Fibroblast of the aortic adventitia (primary cell): Measurements from ENCODE around the gene HOXA4. TPM values are rescaled to one million over a fixed set of nuclear protein-coding genes. Genes with fewer than 3 reads are reported as not detected.

Experiments used
- DNase-seq: peaks from one replicate; pipeline ENCODE4 v3.0.0-alpha.2; 2010; ENCODE audit warnings: low read depth
- H3K4me3 ChIP-seq: 2 replicates; pipeline ENCODE4 v1.5.1; 2011; ENCODE audit warnings: low read depth, mild to moderate bottlenecking, control low read depth, low read length, moderate library complexity
- total RNA-seq: library from RNA; depleted of rRNA; stranded (reverse); fragments of >200 nt; gene quantifications from 2 replicates; pipeline ENCODE4 v1.2.3, GENCODE V29; 2012; ENCODE audit warnings: low replicate concordance
- TF ChIP-seq, protein P1 (sequence below): IDR thresholded peaks from 2 replicates; pipeline ENCODE4 v1.5.1; 2011; ENCODE audit warnings: mild to moderate bottlenecking, low read length, control low read depth, inconsistent platforms; ENCODE audit not compliant: insufficient read depth

Gene HOXA4
- total RNA-seq, 1 donor = 0.99 TPM

DNA sequence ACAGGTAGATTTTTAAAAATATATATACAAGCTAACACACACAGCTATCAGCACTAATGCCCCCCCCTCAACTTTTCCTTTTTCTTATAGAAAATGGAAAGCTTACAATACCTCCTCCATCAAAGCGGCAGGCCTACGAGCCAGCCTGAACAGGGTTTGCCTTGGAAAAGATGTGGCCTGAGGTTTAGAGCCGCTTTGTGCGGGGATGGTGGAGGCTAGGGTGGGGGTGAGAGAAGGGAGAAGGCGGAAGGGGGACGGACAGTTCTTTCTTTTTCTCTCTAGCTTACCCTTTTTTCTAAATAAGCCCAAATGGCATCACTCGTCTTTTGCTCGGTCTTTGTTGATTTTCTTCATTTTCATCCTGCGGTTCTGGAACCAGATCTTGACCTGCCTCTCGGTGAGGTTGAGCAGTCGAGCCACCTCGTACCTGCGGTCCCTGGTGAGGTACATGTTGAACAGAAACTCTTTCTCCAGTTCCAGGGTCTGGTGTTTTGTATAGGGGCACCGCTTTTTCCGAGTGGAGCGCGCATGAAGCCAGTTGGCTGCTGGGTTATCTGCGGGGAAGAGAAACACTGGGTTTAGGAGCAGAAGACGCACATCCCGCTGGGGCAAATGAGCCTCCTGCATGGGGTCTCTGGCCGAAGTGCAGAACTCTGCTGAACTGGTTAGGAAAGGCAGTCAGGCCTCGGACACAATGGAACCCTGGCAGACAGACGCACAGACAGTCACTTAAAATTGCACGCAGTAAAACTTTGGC lies 32.9 kb upstream of the HOXA4 start:
- H3K4me3 ChIP-seq = no peak overlapping the region
- no peak for DNase-seq
- TF ChIP-seq, protein P1, sequence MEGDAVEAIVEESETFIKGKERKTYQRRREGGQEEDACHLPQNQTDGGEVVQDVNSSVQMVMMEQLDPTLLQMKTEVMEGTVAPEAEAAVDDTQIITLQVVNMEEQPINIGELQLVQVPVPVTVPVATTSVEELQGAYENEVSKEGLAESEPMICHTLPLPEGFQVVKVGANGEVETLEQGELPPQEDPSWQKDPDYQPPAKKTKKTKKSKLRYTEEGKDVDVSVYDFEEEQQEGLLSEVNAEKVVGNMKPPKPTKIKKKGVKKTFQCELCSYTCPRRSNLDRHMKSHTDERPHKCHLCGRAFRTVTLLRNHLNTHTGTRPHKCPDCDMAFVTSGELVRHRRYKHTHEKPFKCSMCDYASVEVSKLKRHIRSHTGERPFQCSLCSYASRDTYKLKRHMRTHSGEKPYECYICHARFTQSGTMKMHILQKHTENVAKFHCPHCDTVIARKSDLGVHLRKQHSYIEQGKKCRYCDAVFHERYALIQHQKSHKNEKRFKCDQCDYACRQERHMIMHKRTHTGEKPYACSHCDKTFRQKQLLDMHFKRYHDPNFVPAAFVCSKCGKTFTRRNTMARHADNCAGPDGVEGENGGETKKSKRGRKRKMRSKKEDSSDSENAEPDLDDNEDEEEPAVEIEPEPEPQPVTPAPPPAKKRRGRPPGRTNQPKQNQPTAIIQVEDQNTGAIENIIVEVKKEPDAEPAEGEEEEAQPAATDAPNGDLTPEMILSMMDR = no peak

DNA sequence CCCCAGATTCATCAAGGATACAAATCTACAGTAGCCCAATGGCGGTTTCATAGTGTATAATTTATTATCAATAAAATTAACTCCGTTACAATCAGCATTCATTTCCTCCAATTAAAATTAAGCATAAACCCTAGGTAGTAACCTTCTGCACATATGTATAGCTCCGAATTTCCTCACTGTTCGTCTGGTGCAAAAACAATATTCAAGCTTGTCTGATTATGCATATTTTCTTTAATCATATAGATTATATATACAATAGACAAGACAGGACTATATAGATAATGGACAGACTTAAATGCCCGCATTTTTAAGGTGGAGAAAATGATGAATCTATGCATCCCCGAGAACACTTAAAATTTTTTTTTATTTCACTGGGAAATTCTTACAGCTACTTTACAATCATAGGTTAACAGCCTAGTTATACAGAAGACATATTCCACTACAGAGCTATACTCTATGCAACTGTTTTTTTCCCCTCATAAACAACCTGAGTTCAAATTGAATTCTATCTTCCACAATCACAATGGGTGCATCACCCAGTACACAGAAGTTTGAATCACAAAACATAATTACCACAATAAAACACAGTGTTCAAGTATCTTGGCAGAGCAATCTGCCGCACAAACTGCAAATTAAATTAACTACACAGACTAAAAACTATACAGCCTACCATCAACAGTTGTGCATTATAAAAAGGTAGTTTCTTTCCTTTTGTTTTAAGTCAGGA lies 32.2 kb upstream of the HOXA4 start:
- H3K4me3 ChIP-seq = no peak overlapping the region
- TF ChIP-seq, protein P1 = no peak
- DNase-seq = no peak

- H3K4me3 ChIP-seq = no peak overlapping the region
- no peak for DNase-seq
- TF ChIP-seq, protein P1 = no peak
Observed at GRCh38 chr7:27161721-27162560, 31.4 kb upstream of the HOXA4 start.

GRCh38 chr7:27161214-27161720 lies 30.7 kb upstream of the HOXA4 start:
- DNase-seq = no peak
- TF ChIP-seq, protein P1 = no peak
- H3K4me3 ChIP-seq = peak overlapping the region; percentile 67

GRCh38 chr7:27160546-27161213 lies 30.1 kb upstream of the HOXA4 start:
- DNase-seq = peak; percentile 78
- peak overlapping the region; percentile 67 for H3K4me3 ChIP-seq
- TF ChIP-seq, protein P1 = peak; percentile 96

GRCh38 chr7:27160145-27160545 lies 29.6 kb upstream of the HOXA4 start:
- H3K4me3 ChIP-seq = no peak overlapping the region
- DNase-seq = no peak
- TF ChIP-seq, protein P1 = no peak
